GM12878 (cell line): Measurements from ENCODE around the gene AP1G2.

Experiments
- NR2C2 ChIP-seq: IDR thresholded peaks from 2 replicates; pipeline ENCODE4 v1.6.1; 2011; ENCODE audit warnings: borderline replicate concordance, low read depth; ENCODE audit not compliant: control insufficient read depth, insufficient read length
- RCOR1 ChIP-seq: conservative IDR thresholded peaks from 2 replicates; pipeline ENCODE4 v1.6.1; 2012; ENCODE audit warnings: low read depth, low read length, improper control_type of control experiment
- SMAD1 ChIP-seq: fragments of 450-650 bp; IDR thresholded peaks from 2 replicates; pipeline ENCODE4 v1.6.1; 2018; ENCODE audit warnings: mild to moderate bottlenecking, low read depth; ENCODE audit not compliant: partially characterized antibody
- TAF1 ChIP-seq: IDR thresholded peaks from 2 replicates; pipeline ENCODE4 v1.6.1; 2011; ENCODE audit warnings: mild to moderate bottlenecking, low read depth, low read length, borderline replicate concordance
- TF ChIP-seq, protein P1 (sequence below), 3 experiments: IDR thresholded peaks in 2 of 3; conservative IDR thresholded peaks in 1 of 3; 2 replicates each; pipeline ENCODE4 v1.5.1; 2011; ENCODE audit warnings: low read depth in 3 of 3, low read length in 3 of 3, mild to moderate bottlenecking in 3 of 3, control low read depth in 2 of 3, moderate library complexity in 2 of 3, inconsistent platforms in 1 of 3, mixed read lengths in 1 of 3; ENCODE audit not compliant: control insufficient read depth in 2 of 3, insufficient read depth in 1 of 3; ENCODE audit errors: extremely low read depth in 1 of 3

DNA sequence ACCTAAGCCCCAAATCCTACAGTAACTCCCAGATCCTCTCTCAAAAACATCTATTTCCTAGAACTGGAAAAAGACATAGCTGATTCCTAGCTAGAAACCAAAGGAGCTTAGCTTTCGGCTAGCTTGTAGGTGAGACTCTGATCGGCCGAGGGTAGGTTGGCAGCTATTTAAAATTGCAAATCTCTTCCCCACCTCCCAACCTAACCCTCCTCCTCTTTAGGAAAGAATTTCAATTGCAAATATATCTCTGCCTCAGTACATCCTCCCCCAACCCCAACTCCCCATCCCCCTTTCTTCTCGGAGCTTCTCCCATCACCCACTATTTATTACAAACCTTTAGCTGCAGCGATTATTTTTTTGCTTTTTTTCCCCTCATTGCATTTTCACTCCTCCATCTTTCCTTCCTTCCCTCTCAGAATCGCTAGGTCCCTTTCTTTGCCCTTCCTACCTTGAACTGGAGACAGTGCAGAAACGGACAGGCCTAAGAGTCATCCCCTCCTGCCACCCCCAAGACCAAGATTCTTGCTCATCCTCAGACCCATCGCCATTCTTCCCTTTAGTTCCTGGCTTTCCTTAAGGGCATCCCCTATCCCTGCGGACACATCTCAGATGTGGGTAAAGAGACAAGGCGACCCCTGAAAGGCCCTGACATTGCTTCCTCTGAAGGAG is 29.4 kb downstream of the AP1G2 start:
- no peak for TF ChIP-seq NR2C2
- TF ChIP-seq, protein P1, sequence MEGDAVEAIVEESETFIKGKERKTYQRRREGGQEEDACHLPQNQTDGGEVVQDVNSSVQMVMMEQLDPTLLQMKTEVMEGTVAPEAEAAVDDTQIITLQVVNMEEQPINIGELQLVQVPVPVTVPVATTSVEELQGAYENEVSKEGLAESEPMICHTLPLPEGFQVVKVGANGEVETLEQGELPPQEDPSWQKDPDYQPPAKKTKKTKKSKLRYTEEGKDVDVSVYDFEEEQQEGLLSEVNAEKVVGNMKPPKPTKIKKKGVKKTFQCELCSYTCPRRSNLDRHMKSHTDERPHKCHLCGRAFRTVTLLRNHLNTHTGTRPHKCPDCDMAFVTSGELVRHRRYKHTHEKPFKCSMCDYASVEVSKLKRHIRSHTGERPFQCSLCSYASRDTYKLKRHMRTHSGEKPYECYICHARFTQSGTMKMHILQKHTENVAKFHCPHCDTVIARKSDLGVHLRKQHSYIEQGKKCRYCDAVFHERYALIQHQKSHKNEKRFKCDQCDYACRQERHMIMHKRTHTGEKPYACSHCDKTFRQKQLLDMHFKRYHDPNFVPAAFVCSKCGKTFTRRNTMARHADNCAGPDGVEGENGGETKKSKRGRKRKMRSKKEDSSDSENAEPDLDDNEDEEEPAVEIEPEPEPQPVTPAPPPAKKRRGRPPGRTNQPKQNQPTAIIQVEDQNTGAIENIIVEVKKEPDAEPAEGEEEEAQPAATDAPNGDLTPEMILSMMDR (IDR thresholded peaks at IDR 0.05 in 2 of 3, conservative IDR thresholded peaks at IDR 0.05 in 1 of 3; ENCODE audit: control insufficient read depth in 2 of 3, extremely low read depth in 1 of 3, insufficient read depth in 1 of 3, low read depth in 3 of 3, low read length in 3 of 3) = no peak
- no peak for TF ChIP-seq TAF1
- TF ChIP-seq RCOR1 = no peak
- TF ChIP-seq SMAD1 = no peak
